GM18511 (cell line): ENCODE measurements around the gene L3HYPDH.

Source experiments
- ATAC-seq: cut with Tn5 transposase; IDR thresholded peaks from one replicate; pipeline ENCODE4 v1.9.1; 2021; ENCODE audit warnings: mild to moderate bottlenecking, moderate library complexity; ENCODE audit not compliant: unreplicated experiment

The L3HYPDH gene

DNA sequence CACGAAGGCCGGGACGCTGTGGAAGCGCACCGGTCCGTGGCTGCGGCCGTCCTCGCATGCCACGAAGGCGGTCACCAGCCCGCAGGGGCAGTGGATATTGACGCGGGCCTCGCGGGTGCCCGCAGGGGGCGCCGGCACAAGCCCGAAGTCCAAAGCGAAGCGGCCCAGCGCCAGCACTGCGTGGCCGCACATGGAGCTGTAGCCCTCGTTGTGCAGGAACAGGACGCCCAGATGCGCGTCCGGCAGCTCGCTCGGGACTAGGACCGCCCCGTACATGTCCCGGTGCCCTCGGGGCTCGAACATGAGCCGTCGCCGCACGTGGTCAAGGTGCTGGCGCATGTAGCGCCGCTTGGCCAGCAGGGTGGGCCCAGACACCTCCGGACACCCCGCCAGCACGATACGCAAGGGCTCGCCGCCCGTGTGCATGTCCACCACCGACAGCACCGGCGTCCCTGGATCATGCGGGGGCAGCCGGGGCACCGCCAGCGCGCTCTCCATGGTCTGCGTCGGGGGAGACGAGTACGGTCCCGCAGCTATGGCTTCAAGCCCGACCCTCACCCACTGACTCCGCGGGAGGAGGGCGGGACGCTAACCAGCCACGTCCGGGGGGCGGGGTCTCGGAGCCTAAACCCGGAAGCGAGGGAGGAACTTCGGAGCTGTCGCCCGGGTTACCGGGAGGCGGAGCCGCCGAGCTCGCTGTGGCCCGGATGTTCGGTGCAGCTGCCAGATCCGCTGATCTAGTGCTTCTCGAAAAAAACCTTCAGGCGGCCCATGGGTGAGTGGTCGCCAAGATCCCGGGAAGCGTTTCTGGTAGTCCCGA, at the start of gene L3HYPDH, which contains the start of gene JKAMP:
L3HYPDH (minus strand) TSS at position 590 of the 820 bp plus-strand sequence; CDS start at position 498, 92 bp downstream.
JKAMP (plus strand) TSS at position 699 of the 820 bp plus-strand sequence; CDS start at position 772, 73 bp downstream.
- ATAC-seq = peak; percentile 89

DNA sequence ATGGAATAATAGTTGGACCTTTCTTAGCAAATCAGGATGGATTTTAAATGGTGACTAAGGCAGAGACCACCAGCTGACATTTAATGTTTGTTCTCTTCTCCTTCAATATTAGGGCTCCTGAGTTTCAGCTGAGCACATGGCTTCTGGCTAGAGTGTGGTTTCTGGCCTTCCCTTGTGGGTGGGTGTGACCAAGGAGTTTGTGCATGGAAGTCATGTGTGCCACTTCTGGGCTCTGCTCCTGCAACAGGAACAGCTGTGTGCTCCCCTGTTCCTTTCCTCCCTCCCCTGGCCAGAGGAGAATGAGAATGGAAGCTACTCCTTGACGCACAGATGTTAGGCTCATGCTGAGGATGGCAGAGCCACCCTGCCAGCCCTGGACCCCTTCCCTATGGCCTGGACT, 48.2 kb upstream of the L3HYPDH start:
- ATAC-seq = no peak

DNA sequence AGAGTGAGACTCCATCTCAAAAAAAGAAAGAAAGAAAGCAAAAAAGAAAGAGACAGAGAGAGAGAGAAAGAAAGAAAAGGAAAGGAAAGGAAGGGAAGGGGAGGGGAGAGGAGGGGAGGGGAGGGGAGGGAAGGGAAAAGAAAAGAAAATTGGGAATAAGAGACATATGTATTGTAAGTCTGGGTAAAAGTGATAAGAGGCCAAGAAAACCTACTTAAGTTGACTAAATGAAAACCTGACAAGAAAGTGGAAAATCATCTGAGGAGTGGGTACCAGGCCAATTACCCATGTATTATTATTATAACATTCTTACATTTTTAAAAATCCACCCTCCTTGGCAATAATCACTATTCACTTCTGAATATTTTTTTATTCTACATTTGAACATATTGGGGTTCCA, 46.1 kb upstream of the L3HYPDH start:
- ATAC-seq = no peak

DNA sequence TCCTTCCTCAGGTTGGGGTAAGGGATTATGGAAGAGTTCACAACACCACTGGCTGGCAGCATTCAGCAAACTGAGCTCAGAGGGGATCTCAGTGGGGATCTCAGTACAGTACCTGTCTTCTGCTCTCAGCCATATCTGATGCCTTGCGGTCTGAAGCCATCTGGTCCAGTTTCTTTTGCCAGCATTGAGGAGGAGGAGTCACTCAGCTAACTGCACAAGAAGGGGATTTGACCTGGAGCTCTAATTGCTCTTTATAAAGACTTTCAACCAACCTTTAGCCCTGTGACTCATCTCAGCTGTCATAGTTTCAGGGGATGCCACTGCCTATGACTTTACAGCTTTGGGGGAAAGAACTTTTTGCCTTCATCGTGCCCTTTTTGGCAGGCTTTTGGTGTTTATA, 45.0 kb upstream of the L3HYPDH start:
- ATAC-seq = no peak

DNA sequence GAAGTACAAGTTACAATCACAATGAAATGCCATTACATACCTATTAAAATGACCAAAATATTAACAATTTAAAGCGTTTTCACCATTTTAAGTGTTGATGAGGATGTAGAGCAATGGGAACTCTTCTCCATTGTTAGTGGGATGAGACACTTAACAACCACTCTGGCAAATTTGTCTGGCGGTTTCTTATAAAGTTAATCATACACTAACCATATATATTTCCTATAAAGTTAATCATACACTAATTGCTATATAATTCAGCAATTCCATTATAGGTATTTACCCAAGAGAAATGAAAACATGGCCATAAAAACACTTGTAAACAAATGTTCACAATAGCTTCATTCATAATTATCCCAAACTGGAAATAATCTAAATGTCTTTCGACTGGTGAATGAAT, 36.0 kb upstream of the L3HYPDH start:
- ATAC-seq = no peak

DNA sequence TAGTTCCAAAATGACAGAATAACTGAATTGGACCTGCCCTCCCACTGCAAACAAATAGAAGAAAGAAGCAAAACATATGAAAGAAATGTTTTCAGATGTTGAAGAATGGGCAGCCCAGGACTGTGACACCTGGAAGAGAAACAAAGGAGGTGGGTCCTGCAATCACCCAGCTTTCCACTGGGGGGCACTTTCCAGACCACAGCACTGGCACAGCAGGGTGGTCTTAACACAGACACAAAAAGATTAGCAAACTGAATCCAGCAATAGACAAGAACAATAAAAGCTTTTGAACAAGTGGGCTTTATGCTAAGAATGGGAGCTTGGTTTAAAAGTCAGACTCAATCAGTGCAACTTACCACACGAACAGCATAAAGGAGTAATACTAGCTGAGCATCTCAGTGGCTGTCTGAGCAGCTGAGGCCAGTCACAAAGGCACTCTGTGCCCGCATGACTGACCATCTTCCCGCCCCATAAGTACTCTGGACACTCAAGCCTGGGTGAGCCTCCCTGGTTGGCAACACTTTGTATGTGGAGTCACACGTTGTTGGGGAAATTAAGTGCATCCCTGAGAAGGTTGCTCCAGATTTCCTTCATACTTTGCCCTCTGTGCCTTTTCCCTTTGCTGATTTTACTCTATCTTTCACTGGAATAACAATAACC, 27.8 kb upstream of the L3HYPDH start:
- no peak for ATAC-seq

DNA sequence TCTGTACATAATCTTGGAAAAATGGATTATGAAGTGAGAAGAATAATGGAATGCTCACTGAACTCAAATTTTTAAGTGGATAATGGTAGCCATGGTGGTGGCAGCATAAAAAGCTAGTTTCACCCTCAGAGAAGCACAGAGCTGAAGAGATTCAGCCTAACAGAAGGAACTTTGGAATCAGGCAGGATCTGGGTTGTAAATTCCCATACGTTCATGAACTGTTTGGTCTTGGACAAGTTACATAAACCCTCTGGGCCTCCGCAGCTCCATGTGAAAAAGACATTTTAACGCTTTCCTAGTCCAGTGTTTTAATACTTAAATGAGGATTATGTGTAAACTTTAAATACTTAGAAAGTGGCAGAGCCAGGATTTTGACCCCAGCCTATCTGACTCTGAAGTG, 26.8 kb upstream of the L3HYPDH start:
- ATAC-seq = no peak

DNA sequence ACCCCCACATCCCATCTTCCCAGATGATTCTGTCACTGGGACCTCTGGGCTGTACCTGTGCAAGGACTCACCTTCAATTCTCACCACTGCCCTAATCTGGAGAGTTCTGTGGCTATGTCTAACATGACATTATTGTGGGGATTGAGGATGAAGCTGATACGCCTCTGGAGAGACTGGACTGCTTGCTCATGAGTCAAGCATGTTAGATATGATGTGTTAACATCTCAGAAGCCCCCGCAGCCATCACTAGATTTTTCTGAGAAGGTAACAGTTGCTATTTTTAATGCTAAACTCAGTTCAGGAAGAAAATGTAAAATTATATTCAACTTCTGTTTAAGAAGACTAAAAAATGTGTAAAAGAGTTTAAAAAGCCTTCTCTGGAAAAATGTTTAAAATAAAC, 25.8 kb upstream of the L3HYPDH start:
- no peak for ATAC-seq

DNA sequence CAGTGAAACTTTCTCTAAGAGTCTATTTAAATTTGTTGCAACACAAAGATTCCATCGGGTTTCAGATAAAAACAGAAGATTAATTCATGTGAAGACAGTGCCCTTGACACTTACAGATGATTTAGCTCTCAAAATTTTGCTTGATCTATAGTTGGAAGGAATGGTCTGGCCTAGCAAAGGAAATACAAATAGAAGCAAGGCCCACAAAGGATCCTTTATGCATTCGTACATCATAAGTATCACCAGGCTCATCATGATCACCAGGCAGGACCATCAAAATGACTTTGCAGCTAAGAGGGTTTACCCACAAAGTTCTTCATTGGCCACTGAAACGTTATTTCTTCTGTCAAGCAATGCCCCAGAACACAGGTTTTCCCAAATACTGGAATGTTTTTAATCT, 24.9 kb upstream of the L3HYPDH start:
- ATAC-seq = no peak

DNA sequence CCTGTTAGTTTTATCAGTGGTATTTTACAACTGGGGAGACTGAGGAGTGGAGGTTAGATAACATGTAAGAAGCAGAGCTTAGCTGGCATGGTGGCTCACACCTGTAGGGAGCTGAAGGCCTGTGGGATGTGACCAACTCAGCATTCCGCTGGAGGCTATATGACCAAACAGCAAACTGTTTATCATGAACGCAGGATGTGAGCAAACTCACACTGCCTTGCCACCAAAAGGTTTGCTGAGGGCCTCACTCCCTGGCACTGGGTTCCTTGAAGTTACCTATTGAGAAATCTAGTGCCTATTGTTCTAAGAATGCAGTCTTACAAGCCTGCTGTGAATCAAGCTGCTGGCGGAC, 23.5 kb upstream of the L3HYPDH start:
- no peak for ATAC-seq

DNA sequence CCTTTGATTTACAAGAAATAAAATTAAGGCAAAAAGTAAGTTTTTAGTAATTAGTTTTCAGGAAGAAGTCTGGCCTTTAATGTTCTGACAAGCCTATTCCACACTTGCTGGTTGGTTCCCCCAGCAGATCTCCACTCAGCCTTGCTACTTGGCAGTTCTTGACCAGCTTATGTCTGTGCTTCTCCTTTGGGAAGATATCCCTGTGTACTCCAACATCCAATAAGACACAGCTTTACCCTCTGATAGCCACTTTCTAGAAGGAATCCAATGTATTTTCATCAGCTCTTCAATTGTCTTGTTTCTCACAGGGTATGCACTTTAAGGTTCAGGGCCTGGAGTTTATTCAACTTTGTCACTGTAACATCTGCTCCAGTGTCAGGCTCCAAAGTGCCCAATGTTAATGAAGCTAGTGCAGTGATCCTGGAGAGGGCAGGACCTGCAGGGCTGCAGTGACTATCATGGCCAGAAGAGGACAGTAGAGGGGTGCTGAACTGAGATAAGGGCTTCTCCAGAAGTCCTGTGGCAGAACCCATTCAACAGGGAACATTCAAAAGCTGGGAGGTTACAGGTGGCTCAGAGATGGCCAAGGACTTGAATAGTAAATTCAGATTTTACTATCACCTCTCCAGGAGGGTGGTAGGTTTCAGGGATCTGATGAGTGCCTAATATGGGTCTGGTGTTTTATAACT, 23.0 kb upstream of the L3HYPDH start:
- peak; percentile 89 for ATAC-seq

DNA sequence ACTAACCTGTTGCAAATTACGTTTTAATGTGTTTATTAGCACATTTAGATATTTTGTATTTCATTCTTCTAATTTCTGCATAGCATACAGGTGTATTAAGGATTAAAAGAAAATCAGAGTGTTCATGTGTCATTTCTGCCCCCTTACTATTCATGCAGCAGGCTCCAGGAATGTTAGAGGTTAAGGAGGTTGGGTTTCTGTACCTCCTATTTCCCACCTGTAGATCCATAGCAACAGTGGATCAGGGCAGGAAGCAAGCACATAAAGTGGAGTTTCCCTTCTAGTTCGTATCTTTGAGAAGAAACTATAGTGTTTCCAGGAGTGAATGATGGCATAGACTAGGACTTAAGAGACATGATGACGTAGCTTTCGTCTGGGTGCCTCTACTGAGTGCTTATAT, 19.0 kb upstream of the L3HYPDH start:
- no peak for ATAC-seq

DNA sequence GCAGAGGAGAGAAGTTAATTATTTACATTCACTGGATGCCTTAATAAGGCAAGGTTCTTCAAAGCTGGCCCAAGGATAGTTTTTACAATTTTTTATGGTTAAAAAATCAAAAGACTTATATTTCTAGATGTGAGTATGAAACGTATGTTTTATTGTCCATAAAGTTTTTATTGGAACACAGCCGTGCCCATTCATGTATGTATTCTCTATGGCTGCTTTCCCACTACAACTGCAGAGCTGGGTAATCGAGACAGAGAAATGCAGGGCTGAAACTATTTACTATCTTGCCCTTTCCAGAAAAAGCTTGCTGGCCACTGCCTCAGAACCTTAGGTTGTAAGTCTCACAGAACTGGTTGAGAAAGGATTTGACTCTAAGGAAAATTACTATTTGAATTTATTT, 16.5 kb upstream of the L3HYPDH start:
- no peak for ATAC-seq

DNA sequence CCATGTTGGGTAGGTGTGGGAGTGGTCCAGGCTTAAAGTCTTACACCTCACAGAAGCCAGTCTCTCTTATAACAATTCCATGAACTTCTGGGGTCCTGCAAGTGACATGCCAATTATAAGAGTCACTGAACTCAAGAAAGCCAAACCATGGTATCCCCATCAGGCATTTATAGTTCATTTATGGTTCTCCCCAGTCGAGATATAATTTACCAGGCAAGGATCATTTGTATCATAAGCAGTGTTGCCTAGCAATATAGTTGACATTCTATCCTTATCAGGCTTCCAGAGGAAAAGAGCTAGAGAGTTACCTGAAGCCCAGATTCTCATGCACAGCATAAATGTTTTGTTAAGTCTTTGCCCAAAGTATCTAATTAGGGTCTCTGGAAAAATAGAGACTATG, 8.2 kb upstream of the L3HYPDH start:
- ATAC-seq = no peak

DNA sequence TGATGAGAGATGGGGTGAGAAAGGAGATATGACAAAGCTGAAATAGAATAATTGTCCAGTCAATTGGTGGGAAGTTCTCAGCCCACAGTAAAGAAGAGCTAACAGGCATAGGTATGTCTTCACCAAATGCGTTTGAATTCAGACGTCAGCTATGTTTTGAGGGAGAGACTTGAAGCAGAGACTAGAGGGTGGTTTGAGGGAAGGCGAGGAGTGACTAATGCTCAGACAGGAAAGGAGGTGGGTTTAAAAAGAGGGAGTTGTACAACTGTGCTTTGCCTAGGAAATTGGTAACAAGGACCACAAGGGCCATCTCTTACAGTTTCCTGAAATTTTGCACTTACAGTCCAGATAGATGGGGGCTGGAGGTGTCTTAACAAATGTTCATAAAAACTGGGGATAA, 6.5 kb upstream of the L3HYPDH start:
- no peak for ATAC-seq

DNA sequence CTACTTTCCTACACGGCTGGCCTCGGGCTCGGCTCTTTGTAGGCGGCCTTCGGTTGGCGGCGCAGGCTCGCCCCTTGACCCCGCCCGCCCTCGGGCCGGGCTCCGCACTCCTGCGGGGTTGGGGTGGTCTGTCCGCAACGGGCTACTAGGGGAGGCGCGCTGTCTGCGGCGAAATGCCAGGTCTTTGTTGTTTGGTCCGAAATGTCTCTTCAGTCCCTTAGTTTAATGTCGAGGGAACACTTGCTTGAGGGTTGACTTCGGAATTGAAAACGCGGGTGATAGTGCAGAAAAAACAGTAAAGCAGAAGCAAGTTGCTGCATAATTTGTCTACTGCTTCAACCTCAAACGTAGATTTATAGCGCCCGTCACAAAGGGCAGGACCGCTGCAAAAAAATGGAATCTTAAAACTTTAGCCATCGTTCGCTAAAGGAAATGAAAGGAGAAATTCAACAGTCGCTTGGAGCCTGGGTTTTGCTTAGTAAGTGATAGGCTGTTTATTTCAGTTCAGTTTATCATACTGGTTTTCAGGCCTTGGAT, 499 bp upstream of the L3HYPDH start:
- ATAC-seq = peak; percentile 56

DNA sequence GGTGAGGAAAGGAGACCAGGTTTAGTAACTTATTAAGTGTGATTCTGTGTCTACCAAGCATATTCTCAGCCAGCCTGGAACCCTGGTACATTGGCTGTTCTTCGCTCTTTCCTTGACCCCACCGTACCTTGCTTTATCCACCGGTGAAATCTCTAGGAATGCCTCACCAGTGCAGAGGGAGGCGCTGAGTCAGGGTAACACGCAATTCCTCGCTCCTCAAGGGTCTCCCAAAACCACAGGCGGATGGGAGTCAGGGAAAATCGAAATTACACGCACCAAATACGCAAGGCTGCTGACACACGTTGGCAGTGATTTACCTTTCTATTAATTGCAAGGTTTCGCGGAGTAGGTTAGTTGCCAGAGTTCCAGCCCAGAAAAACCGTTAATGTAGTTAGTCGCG, 845 bp downstream of the L3HYPDH start:
- ATAC-seq = no peak

DNA sequence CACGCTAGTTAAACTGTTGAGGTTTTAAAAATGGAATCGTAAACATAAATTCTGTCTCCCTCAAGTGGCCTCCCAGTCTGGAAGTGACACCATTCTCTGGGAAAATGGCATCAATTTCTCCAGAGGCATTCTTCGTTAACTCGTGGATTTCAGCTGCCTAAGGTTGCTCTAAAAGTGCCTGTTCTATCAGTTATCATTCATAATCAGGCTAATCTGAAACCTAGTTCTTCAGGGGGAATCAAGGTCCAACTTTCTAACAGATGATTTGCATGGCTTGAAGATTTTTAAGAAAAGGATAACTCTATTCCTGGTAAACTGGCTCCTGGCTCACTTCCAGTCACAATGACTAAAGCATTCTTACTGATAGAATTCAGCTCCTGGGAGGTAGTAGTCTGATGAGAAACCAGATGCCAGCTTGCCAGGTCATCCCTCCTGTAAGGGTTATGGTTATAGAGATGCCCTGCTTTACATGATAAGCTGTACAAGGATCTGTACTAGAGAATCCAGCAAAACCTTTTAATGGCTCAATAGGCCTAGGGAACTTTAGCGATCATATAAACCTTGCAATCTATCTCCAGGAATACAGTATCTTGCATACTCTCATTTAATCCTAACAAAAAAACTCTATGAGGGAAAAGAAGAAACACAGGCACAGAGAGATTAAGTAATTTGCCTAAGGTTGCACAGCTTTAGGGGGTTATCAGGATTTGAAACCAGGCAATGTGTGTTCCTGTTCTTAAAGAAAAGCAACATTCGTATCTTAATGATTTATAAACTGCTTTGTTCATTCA, 1.5 kb downstream of the L3HYPDH start:
- no peak for ATAC-seq

DNA sequence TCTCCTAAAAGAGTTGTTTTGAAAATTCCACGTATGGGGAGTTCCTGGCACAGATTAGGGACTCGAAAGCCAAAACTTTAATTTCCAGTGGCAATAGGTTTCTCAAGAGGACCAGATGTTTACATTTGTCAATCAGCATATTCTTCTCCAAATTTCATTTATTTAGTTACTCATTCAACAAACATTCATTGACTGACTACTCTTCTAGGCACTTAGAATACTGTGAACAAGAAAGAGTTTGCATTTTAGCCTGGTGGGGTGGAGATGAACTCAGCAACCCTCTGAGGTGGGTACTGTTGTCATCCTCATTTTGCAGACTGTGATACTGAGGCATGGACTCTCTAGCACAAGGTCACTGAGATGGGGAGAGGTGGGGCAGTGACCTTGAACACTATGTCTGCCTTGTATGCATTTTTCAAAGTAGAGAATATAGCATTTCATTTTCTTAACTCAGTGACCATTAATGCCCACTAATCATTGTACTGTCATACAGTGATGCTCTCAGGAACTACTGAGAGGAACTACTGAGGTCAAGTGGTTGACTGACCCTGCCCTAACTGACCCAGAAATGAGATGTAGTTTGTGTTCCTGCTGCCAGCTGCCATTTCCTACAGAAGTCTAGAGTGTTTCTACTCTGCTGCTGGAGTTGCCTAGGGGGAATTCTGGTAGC, 2.2 kb downstream of the L3HYPDH start:
- no peak for ATAC-seq

DNA sequence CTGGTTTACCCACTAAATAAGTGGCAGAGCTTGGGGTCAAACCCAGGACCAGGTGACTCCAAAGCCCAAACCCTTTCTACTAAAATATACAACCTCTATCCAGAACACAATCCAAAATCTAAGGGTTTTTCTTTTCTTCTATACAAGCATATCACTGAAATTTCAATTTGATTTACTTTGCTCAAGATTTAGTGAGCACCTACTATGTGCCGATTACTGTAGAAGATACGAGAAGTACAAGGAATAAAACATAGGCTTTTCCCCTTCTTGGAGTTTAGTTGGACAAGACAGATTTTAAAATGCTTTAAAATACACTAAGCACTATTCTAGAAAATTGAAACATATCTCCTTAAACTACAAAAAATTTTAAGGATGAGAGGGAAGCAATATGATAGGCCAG, 2.8 kb downstream of the L3HYPDH start:
- no peak for ATAC-seq
